ENCODE measurements around the gene NHLH1.

GRCh38 chr1:160338580-160338979 lies 28.3 kb upstream of the NHLH1 start:
- TF ChIP-seq CTCF (IDR thresholded peaks at IDR 0.05) (no peak), POLR2A (IDR thresholded peaks at IDR 0.05) (no peak), EP300 (IDR thresholded peaks at IDR 0.05) (peak in 1 of 2 donors; percentile 54)
